GM12878 (cell line): ENCODE measurements around the gene ESYT3. TPM values are rescaled to one million over a fixed set of nuclear protein-coding genes. Genes with fewer than 3 reads are reported as not detected.

Experiments
- ATAC-seq: fragments of 200-7000 bp; cut with Tn5 transposase; 3 replicates; pipeline ENCODE4 v1.9.1; 2020; ENCODE audit warnings: mild to moderate bottlenecking, moderate library complexity
- BruUV-seq: library from RNA; stranded (reverse); fragments of 400-500 nt; replicated peaks from 2 replicates; lab custom pipeline; 2021; lab: Mats Ljungman, UMichigan
- CTCF ChIA-PET: fragments of 300-600 bp; sonication (Branson Sonifier 250); formaldehyde crosslinking; extraction: SDS; loops from one replicate; lab custom pipeline; 2021; ENCODE audit warnings: inconsistent platforms; lab: Yijun Ruan, JAX
- POLR2A ChIA-PET: fragments of 350-600 bp; formaldehyde crosslinking; extraction: SDS; loops from one replicate; lab custom pipeline; 2021; ENCODE audit warnings: inconsistent platforms; lab: Charles Lee
- RAD21 ChIA-PET: fragments of 300-600 bp; sonication (Branson Sonifier 250); formaldehyde crosslinking; loops from one replicate; lab custom pipeline; 2023; ENCODE audit warnings: antibody characterized with exemption; ENCODE audit not compliant: unreplicated experiment; lab: Charles Lee
- SMC1A ChIA-PET: fragments of 300-600 bp; sonication (Branson Sonifier 250); formaldehyde crosslinking; loops from one replicate; lab custom pipeline; 2023; ENCODE audit not compliant: unreplicated experiment, uncharacterized antibody; lab: Charles Lee
- DNase-seq: peaks from one replicate; pipeline ENCODE4 v3.0.0-alpha.2; 2011; ENCODE audit warnings: low read depth, low spot score
- FAIRE-seq: peaks from 3 replicates; lab custom pipeline; 2011; peaks lifted over from hg19 to GRCh38; lab: Jason Lieb, UNC
- H2AFZ ChIP-seq: 2 replicates; pipeline ENCODE4 v1.6.0; 2011; ENCODE audit warnings: low read depth, low read length, control low read depth; ENCODE audit not compliant: control insufficient read depth
- H3K27ac ChIP-seq: 2 replicates; pipeline ENCODE4 v1.5.1; 2011; ENCODE audit warnings: control low read depth; ENCODE audit not compliant: control insufficient read depth, insufficient read depth
- H3K27me3 ChIP-seq, 2 experiments: replicated peaks in 1 of 2; 2 replicates each; pipeline versions ENCODE4 v1.6.0 to v1.6.1; 2011; ENCODE audit warnings: low read length in 1 of 2; ENCODE audit not compliant: control insufficient read depth in 2 of 2, insufficient read depth in 2 of 2
- H3K36me3 ChIP-seq, 2 experiments: 2 replicates each; pipeline ENCODE4 v1.5.1; 2011; ENCODE audit warnings: low read length in 1 of 2; ENCODE audit not compliant: control insufficient read depth in 2 of 2, insufficient read depth in 2 of 2
- H3K4me1 ChIP-seq: 2 replicates; pipeline ENCODE4 v1.6.1; 2011; ENCODE audit warnings: mild to moderate bottlenecking, low read length, moderate library complexity, mixed read lengths; ENCODE audit not compliant: control insufficient read depth, insufficient read depth
- H3K4me2 ChIP-seq: 2 replicates; pipeline ENCODE4 v1.6.0; 2011; ENCODE audit warnings: control low read depth; ENCODE audit not compliant: control insufficient read depth, insufficient read depth
- H3K4me3 ChIP-seq: fragments of 200-600 bp; sonication (generic); 2 replicates; pipeline ENCODE4 v1.5.1; 2016
- H3K79me2 ChIP-seq: 2 replicates; pipeline ENCODE4 v1.6.0; 2011; ENCODE audit warnings: low read length; ENCODE audit not compliant: control insufficient read depth, insufficient read depth
- H3K9ac ChIP-seq: 2 replicates; pipeline ENCODE4 v1.8.0; 2011; ENCODE audit warnings: low read length, control low read depth, mixed read lengths; ENCODE audit not compliant: control insufficient read depth, insufficient read depth
- H3K9me3 ChIP-seq: replicated peaks from 3 replicates; pipeline ENCODE4 v1.5.1; 2011; ENCODE audit warnings: mild to moderate bottlenecking, low read length; ENCODE audit not compliant: control insufficient read depth, insufficient read depth
- H4K20me1 ChIP-seq: 2 replicates; pipeline ENCODE4 v1.6.0; 2011; ENCODE audit not compliant: control insufficient read depth, insufficient read depth
- ESRRA ChIP-seq: IDR thresholded peaks from 2 replicates; pipeline ENCODE4 v1.6.1; 2012; ENCODE audit warnings: mild to moderate bottlenecking, low read length, improper control_type of control experiment
- ETV6 ChIP-seq, 2 experiments: fragments of 450-650 bp in 1 of 2; IDR thresholded peaks in 1 of 2; conservative IDR thresholded peaks in 1 of 2; 2 replicates each; pipeline ENCODE4 v1.6.1; 2014; ENCODE audit warnings: antibody characterized with exemption in 1 of 2, borderline replicate concordance in 1 of 2, low read depth in 1 of 2, mild to moderate bottlenecking in 1 of 2, moderate library complexity in 1 of 2
- GABPA ChIP-seq: IDR thresholded peaks from 2 replicates; pipeline ENCODE4 v1.6.1; 2014; ENCODE audit warnings: antibody characterized with exemption, low read depth, mild to moderate bottlenecking, inconsistent platforms
- HDAC6 ChIP-seq: fragments of 200-600 bp; sonication (generic); IDR thresholded peaks from one replicate; pipeline ENCODE4 v1.8.0; 2017; ENCODE audit warnings: antibody characterized with exemption; ENCODE audit not compliant: unreplicated experiment
- IRF4 ChIP-seq: IDR thresholded peaks from 2 replicates; pipeline ENCODE4 v1.6.1; 2011; ENCODE audit warnings: low read depth, low read length
- KDM1A ChIP-seq: fragments of 200-600 bp; sonication (generic); IDR thresholded peaks from 2 replicates; pipeline ENCODE4 v1.6.1; 2016; ENCODE audit warnings: borderline replicate concordance
- POLR2A ChIP-seq: IDR thresholded peaks from 2 replicates; pipeline ENCODE4 v1.6.1; 2011; ENCODE audit warnings: low read depth, mild to moderate bottlenecking, low read length
- RBBP5 ChIP-seq: fragments of 200-600 bp; sonication (generic); conservative IDR thresholded peaks from 2 replicates; pipeline ENCODE4 v1.6.1; 2016
- SREBF2 ChIP-seq: IDR thresholded peaks from 2 replicates; pipeline ENCODE4 v1.6.1; 2012; ENCODE audit warnings: mild to moderate bottlenecking, low read length
- TCF7 ChIP-seq: IDR thresholded peaks from 2 replicates; pipeline ENCODE4 v1.6.1; 2014; ENCODE audit warnings: antibody characterized with exemption, borderline replicate concordance
- YBX1 ChIP-seq: fragments of 450-650 bp; IDR thresholded peaks from 2 replicates; pipeline ENCODE4 v1.6.1; 2016; ENCODE audit warnings: antibody characterized with exemption
- ZNF274 ChIP-seq: IDR thresholded peaks from one replicate; pipeline ENCODE4 v1.8.0; 2011; ENCODE audit not compliant: insufficient read length, insufficient read depth
- ZZZ3 ChIP-seq: IDR thresholded peaks from 2 replicates; pipeline ENCODE4 v1.6.1; 2011; ENCODE audit warnings: low read depth; ENCODE audit not compliant: control insufficient read depth, insufficient read length
- WGBS: methylation state at CpG from one replicate; pipeline ENCODE4 v1.1.6; 2016; ENCODE audit warnings: low lambda C conversion rate; ENCODE audit not compliant: insufficient replicate concordance, insufficient coverage; ENCODE audit errors: missing lambda C conversion rate; 5-methylcytosine and 5-hydroxymethylcytosine counted together
- in situ Hi-C: fragments of 300-500 bp; cut with MboI; formaldehyde crosslinking; loops from 9 replicates; pipeline ENCODE4 v1.14.3; 2018; ENCODE audit warnings: mixed read lengths
- intact Hi-C: fragments of 100-400 bp; cut with micrococcal nuclease; formaldehyde crosslinking; loops from one replicate; pipeline ENCODE4 v1.14.2; 2022; ENCODE audit not compliant: unreplicated experiment
- polyA plus RNA-seq, 11 experiments: library from polyadenylated mRNA; depleted of rRNA in 4 of 11; unstranded in 6 of 11; stranded (reverse) in 5 of 11; fragments of >200 nt; fragmentation: Nextera tagmentation in 4 of 11; fragmentation: Illumina TruSeq in 1 of 11; extraction: Ambion mirVana in 4 of 11; extraction: Trizol in 1 of 11; gene quantifications; 1 replicate in 1 of 11; 2 replicates in 10 of 11; pipeline versions ENCODE4 v1.2.1 to v1.2.3, GENCODE V29; 2011 to 2016; ENCODE audit warnings: inconsistent platforms in 2 of 11, missing spikeins in 2 of 11, low read depth in 1 of 11
- total RNA-seq, 4 experiments: library from RNA; depleted of rRNA in 3 of 4; stranded (reverse); fragments of >200 nt in 3 of 4; fragmentation: Illumina TruSeq in 1 of 4; extraction: Trizol in 1 of 4; gene quantifications; 2 replicates each; pipeline versions ENCODE4 v1.2.1 to v1.2.3, GENCODE V29; 2013 to 2021
- TF ChIP-seq, protein P1 (sequence below): fragments of 450-650 bp; IDR thresholded peaks from 2 replicates; pipeline ENCODE4 v1.6.1; 2018; ENCODE audit warnings: mild to moderate bottlenecking, low read depth, moderate library complexity; ENCODE audit not compliant: partially characterized antibody
- TF ChIP-seq, protein P2 (sequence below): fragments of 450-650 bp; IDR thresholded peaks from 2 replicates; pipeline ENCODE4 v1.6.1; 2017; ENCODE audit warnings: borderline replicate concordance
- TF ChIP-seq, protein P3 (sequence below): IDR thresholded peaks from 2 replicates; pipeline ENCODE4 v1.6.1; 2012; ENCODE audit warnings: low read depth, low read length, improper control_type of control experiment

The ESYT3 gene
- total and polyA plus RNA-seq, 10 of the 15 experiments (the other 5 are each of a cell fraction or from before 2014, with no cell fraction given), result not detected

DNA sequence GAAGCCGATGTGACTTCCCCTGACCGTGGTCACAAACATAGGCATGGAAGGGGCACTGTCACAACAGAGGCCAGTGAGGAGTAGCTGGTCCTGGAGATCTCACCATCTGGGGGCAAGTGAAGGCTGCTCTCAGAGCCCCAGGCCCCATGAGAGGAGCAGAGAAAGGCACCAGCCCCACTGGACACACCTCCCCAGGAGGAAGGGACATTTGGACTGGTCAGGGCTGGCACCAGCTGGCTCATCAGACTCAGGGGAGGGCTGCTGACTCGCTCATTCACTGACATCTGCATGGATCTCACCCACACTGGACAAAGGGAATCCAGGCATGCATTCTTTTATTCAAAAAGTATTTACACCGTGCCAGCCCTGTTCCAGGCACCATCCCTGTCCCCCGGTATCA, 26.8 kb downstream of the ESYT3 start:
- TF ChIP-seq ESRRA, result no peak
- TF ChIP-seq, protein P1, sequence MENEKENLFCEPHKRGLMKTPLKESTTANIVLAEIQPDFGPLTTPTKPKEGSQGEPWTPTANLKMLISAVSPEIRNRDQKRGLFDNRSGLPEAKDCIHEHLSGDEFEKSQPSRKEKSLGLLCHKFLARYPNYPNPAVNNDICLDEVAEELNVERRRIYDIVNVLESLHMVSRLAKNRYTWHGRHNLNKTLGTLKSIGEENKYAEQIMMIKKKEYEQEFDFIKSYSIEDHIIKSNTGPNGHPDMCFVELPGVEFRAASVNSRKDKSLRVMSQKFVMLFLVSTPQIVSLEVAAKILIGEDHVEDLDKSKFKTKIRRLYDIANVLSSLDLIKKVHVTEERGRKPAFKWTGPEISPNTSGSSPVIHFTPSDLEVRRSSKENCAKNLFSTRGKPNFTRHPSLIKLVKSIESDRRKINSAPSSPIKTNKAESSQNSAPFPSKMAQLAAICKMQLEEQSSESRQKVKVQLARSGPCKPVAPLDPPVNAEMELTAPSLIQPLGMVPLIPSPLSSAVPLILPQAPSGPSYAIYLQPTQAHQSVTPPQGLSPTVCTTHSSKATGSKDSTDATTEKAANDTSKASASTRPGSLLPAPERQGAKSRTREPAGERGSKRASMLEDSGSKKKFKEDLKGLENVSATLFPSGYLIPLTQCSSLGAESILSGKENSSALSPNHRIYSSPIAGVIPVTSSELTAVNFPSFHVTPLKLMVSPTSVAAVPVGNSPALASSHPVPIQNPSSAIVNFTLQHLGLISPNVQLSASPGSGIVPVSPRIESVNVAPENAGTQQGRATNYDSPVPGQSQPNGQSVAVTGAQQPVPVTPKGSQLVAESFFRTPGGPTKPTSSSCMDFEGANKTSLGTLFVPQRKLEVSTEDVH, result no peak
- TF ChIP-seq, protein P2, sequence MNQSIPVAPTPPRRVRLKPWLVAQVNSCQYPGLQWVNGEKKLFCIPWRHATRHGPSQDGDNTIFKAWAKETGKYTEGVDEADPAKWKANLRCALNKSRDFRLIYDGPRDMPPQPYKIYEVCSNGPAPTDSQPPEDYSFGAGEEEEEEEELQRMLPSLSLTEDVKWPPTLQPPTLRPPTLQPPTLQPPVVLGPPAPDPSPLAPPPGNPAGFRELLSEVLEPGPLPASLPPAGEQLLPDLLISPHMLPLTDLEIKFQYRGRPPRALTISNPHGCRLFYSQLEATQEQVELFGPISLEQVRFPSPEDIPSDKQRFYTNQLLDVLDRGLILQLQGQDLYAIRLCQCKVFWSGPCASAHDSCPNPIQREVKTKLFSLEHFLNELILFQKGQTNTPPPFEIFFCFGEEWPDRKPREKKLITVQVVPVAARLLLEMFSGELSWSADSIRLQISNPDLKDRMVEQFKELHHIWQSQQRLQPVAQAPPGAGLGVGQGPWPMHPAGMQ, result no peak
- no peak for TF ChIP-seq HDAC6
- TF ChIP-seq KDM1A, result no peak
- no peak for TF ChIP-seq GABPA
- TF ChIP-seq, protein P3, sequence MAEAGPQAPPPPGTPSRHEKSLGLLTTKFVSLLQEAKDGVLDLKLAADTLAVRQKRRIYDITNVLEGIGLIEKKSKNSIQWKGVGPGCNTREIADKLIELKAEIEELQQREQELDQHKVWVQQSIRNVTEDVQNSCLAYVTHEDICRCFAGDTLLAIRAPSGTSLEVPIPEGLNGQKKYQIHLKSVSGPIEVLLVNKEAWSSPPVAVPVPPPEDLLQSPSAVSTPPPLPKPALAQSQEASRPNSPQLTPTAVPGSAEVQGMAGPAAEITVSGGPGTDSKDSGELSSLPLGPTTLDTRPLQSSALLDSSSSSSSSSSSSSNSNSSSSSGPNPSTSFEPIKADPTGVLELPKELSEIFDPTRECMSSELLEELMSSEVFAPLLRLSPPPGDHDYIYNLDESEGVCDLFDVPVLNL, result no peak
- no peak for TF ChIP-seq ETV6 (conservative IDR thresholded peaks at IDR 0.05 in 1 of 2, IDR thresholded peaks at IDR 0.05 in 1 of 2; ENCODE audit: borderline replicate concordance in 1 of 2, low read depth in 1 of 2)
- no peak for TF ChIP-seq ZZZ3
- TF ChIP-seq POLR2A, result no peak
- no peak for TF ChIP-seq ZNF274
- no peak for TF ChIP-seq RBBP5
- TF ChIP-seq TCF7, result no peak
- TF ChIP-seq YBX1, result no peak
- TF ChIP-seq SREBF2, result no peak
- no peak for TF ChIP-seq IRF4
- no peaks in the 10 kb centered on the region for H3K9me3 ChIP-seq
- ATAC-seq (no peak), DNase-seq (no peak), FAIRE-seq (no peak)
- CTCF ChIA-PET, result interaction anchor here (1.4 kb wide), 1 partner anchor 454 kb away, joined by 5 read pairs; no protein-coding TSS in a partner anchor
- no peak overlapping the region for H3K27ac ChIP-seq
- H2AFZ ChIP-seq, result no peak overlapping the region
- in situ Hi-C loops (no loop called here), intact Hi-C loops (no loop called here)
- H4K20me1 ChIP-seq, result no peaks in the 10 kb centered on the region
- 26% methylated on average over 5 of the region's 5 CpGs for WGBS
- H3K36me3 ChIP-seq, result no peaks in the 10 kb centered on the region
- no peak overlapping the region for H3K4me2 ChIP-seq
- H3K4me3 ChIP-seq, result no peak overlapping the region
- RAD21 ChIA-PET, result no interaction called here
- BruUV-seq, result no TSS peak
- no peaks in the 10 kb centered on the region for H3K79me2 ChIP-seq
- no peaks in the 10 kb centered on the region; a peak in 3 of 4 replicates for H3K27me3 ChIP-seq
- H3K9ac ChIP-seq, result no peak overlapping the region
- POLR2A ChIA-PET, result no interaction called here
- no peaks in the 10 kb centered on the region for H3K4me1 ChIP-seq
- SMC1A ChIA-PET, result no interaction called here
